Left kidney (tissue), 2 donors: ENCODE data around the gene EFCAB8. TPM values are rescaled to one million over a fixed set of nuclear protein-coding genes. Genes with fewer than 3 reads are reported as not detected.
"Not testable (repeated sequence)": the region's sequence is repeated elsewhere in the genome, so short reads cannot be mapped to it uniquely, and the experiment has no call there.

Experiments used
- DNase-seq: peaks from one replicate; pipeline ENCODE4 v3.0.0-alpha.2; 2013
- polyA plus RNA-seq: library from polyadenylated mRNA; unstranded; fragments of 120-200 nt; gene quantifications from one replicate; pipeline ENCODE4 v1.2.1, GENCODE V29; 2013; ENCODE audit not compliant: insufficient read length

EFCAB8 gene
- polyA plus RNA-seq, 1 donor = 0.55 TPM

GRCh38 chr20:32972181-32973076 lies 113.7 kb downstream of the EFCAB8 start:
- no peak for DNase-seq

GRCh38 chr20:32973077-32973717 lies 114.5 kb downstream of the EFCAB8 start:
- no peak for DNase-seq

GRCh38 chr20:32974204-32975064 lies 115.7 kb downstream of the EFCAB8 start:
- not testable (repeated sequence) for DNase-seq

GRCh38 chr20:32975121-32975520 lies 116.4 kb downstream of the EFCAB8 start:
- not testable (repeated sequence) for DNase-seq

GRCh38 chr20:32975698-32976674 lies 117.3 kb downstream of the EFCAB8 start:
- DNase-seq = no peak

- DNase-seq = no peak
These were observed 118.0 kb downstream of the EFCAB8 start for GRCh38 chr20:32976746-32977145.

- DNase-seq = no peak
These were observed 118.7 kb downstream of the EFCAB8 start for GRCh38 chr20:32977281-32978008.

- no peak for DNase-seq
These were observed 119.2 kb downstream of the EFCAB8 start for GRCh38 chr20:32978009-32978335.

- no peak for DNase-seq
These were observed 120.7 kb downstream of the EFCAB8 start for GRCh38 chr20:32979201-32979998.

- DNase-seq = no peak
These were observed 121.6 kb downstream of the EFCAB8 start for GRCh38 chr20:32980131-32980941.

- DNase-seq = no peak
These were observed 122.3 kb downstream of the EFCAB8 start for GRCh38 chr20:32980990-32981389.

GRCh38 chr20:32982617-32983458 lies 124.1 kb downstream of the EFCAB8 start:
- peak; percentile 41 for DNase-seq

GRCh38 chr20:32983459-32984112 lies 124.9 kb downstream of the EFCAB8 start:
- no peak for DNase-seq

GRCh38 chr20:32984196-32984595 lies 125.5 kb downstream of the EFCAB8 start:
- no peak for DNase-seq

GRCh38 chr20:32984631-32985354 lies 126.1 kb downstream of the EFCAB8 start:
- DNase-seq = no peak

- DNase-seq = no peak
These were observed 126.9 kb downstream of the EFCAB8 start for GRCh38 chr20:32985596-32985995.
